ENCODE results near the gene GREB1. TPM values are rescaled to one million over a fixed set of nuclear protein-coding genes. Genes with fewer than 3 reads are reported as not detected.
A peak's percentile ranks its signal among the peaks of the same experiment; 100 is the strongest.
"Not testable (repeated sequence)": the region's sequence is repeated elsewhere in the genome, so short reads cannot be mapped to it uniquely, and the experiment has no call there.

The GREB1 gene
- total RNA-seq, 6 donors from 2014 or later: 0.39 to 5.4 (median 1.6) TPM

GRCh38 chr2:11659851-11660250 is 126.0 kb downstream of the GREB1 start:
- no peaks in the 10 kb centered on the region for H3K9me3 ChIP-seq
- WGBS, 2 donors: 90 to 91% methylated on average over 8 to 10 of the region's 10 CpGs
- TF ChIP-seq POLR2A (IDR thresholded peaks at IDR 0.05): no peak
- TF ChIP-seq EP300 (IDR thresholded peaks at IDR 0.05): no peak
- no peak for TF ChIP-seq POLR2AphosphoS5 (IDR thresholded peaks at IDR 0.05)
- no peak for TF ChIP-seq CTCF (IDR thresholded peaks at IDR 0.05)

GRCh38 chr2:11660396-11660795 is 126.6 kb downstream of the GREB1 start:
- not testable (repeated sequence) for H3K9me3 ChIP-seq; H3K27me3 ChIP-seq; DNase-seq; ATAC-seq (ENCODE audit: low FRiP score in 2 of 2); H3K27ac ChIP-seq; H3K36me3 ChIP-seq; H3K4me3 ChIP-seq; H3K4me1 ChIP-seq
- WGBS, 2 donors: 90% methylated on average over 2 of the region's 2 CpGs

More at GRCh38 chr2:11659851-11660250, 126.0 kb downstream of the GREB1 start:
- ATAC-seq (ENCODE audit: low FRiP score in 2 of 2): no peak
- DNase-seq: no peak
- Histone ChIP-seq H3K4me1 (no peaks in the 10 kb centered on the region), H3K4me3 (no peak overlapping the region), H3K36me3 (no peaks in the 10 kb centered on the region), H3K27me3 (no peaks in the 10 kb centered on the region), H3K27ac (no peak overlapping the region)

GRCh38 chr2:11661891-11662435 is 128.1 kb downstream of the GREB1 start:
- H3K4me1 ChIP-seq: no peaks in the 10 kb centered on the region
- no peak overlapping the region for H3K4me3 ChIP-seq
- no peaks in the 10 kb centered on the region for H3K36me3 ChIP-seq
- ATAC-seq (ENCODE audit: low FRiP score in 2 of 2) (no peak), DNase-seq (peak in 1 of 2 donors; percentile 65)
- no peak overlapping the region for H3K27ac ChIP-seq
- TF ChIP-seq POLR2A (IDR thresholded peaks at IDR 0.05) (no peak), CTCF (IDR thresholded peaks at IDR 0.05) (no peak), POLR2AphosphoS5 (IDR thresholded peaks at IDR 0.05) (no peak), EP300 (IDR thresholded peaks at IDR 0.05) (no peak)
- WGBS, 2 donors: 83 to 89% methylated on average over 15 to 18 of the region's 18 CpGs
- no peaks in the 10 kb centered on the region for H3K27me3 ChIP-seq
- no peaks in the 10 kb centered on the region for H3K9me3 ChIP-seq

GRCh38 chr2:11662882-11663281 is 129.0 kb downstream of the GREB1 start:
- no peak overlapping the region for H3K27ac ChIP-seq
- H3K9me3 ChIP-seq: no peaks in the 10 kb centered on the region
- H3K36me3 ChIP-seq: no peaks in the 10 kb centered on the region
- TF ChIP-seq POLR2AphosphoS5 (IDR thresholded peaks at IDR 0.05): no peak
- no peak for TF ChIP-seq POLR2A (IDR thresholded peaks at IDR 0.05)
- TF ChIP-seq CTCF (IDR thresholded peaks at IDR 0.05): no peak
- no peak for TF ChIP-seq EP300 (IDR thresholded peaks at IDR 0.05)
- no peak for ATAC-seq (ENCODE audit: low FRiP score in 2 of 2)
- H3K4me1 ChIP-seq: no peaks in the 10 kb centered on the region
- no peaks in the 10 kb centered on the region for H3K27me3 ChIP-seq
- DNase-seq: no peak
- H3K4me3 ChIP-seq: no peak overlapping the region

GRCh38 chr2:11663427-11663826 is 129.6 kb downstream of the GREB1 start:
- Histone ChIP-seq H3K36me3 (no peaks in the 10 kb centered on the region), H3K4me1 (no peaks in the 10 kb centered on the region), H3K9me3 (no peaks in the 10 kb centered on the region), H3K4me3 (no peak overlapping the region), H3K27me3 (no peaks in the 10 kb centered on the region), H3K27ac (no peak overlapping the region)
- ATAC-seq (ENCODE audit: low FRiP score in 2 of 2): no peak
- TF ChIP-seq CTCF (IDR thresholded peaks at IDR 0.05): no peak
- TF ChIP-seq POLR2A (IDR thresholded peaks at IDR 0.05): no peak
- TF ChIP-seq POLR2AphosphoS5 (IDR thresholded peaks at IDR 0.05): no peak
- TF ChIP-seq EP300 (IDR thresholded peaks at IDR 0.05): no peak
- no peak for DNase-seq
- WGBS, 2 donors: 65 to 80% methylated on average over 2 of the region's 2 CpGs

Measured in upper lobe of left lung (tissue), 6 donors.